Measurements from ENCODE around the gene SMIM35. TPM values are rescaled to one million over a fixed set of nuclear protein-coding genes. Genes with fewer than 3 reads are reported as not detected.

SMIM35 gene
- total and polyA plus RNA-seq, 2 of the 13 experiments (the other 11 are each of a cell fraction or from before 2014, with no cell fraction given) = not detected

DNA sequence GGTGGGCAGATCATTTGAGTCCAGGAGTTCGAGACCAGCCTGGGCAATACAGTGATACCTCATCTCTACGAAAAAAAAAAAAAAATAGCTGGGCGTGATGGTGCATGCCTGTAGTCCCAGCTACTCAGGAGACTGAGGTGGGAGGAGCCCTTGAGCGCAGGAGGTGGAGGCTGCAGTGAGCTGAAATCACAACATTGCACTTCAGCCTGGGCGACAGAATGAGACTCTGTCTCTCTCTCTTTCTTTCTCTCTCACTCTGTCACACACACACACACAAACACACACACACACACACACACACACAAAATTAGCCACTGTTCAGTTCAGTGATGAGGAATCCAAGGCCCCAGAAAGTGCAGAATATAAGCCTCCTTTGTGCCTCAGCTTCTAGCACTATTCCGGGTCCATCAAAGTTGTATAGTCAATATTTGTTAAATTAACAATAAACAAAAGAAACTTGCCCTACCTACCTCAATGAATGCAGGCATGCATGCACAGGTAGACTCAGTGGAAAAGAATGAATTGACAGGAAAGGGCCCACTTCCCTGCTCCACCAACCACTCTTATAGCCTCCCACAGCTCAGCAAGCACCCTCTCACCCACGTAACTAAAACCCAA is 3.9 kb upstream of the SMIM35 start (continued):
- TF ChIP-seq, protein P1, sequence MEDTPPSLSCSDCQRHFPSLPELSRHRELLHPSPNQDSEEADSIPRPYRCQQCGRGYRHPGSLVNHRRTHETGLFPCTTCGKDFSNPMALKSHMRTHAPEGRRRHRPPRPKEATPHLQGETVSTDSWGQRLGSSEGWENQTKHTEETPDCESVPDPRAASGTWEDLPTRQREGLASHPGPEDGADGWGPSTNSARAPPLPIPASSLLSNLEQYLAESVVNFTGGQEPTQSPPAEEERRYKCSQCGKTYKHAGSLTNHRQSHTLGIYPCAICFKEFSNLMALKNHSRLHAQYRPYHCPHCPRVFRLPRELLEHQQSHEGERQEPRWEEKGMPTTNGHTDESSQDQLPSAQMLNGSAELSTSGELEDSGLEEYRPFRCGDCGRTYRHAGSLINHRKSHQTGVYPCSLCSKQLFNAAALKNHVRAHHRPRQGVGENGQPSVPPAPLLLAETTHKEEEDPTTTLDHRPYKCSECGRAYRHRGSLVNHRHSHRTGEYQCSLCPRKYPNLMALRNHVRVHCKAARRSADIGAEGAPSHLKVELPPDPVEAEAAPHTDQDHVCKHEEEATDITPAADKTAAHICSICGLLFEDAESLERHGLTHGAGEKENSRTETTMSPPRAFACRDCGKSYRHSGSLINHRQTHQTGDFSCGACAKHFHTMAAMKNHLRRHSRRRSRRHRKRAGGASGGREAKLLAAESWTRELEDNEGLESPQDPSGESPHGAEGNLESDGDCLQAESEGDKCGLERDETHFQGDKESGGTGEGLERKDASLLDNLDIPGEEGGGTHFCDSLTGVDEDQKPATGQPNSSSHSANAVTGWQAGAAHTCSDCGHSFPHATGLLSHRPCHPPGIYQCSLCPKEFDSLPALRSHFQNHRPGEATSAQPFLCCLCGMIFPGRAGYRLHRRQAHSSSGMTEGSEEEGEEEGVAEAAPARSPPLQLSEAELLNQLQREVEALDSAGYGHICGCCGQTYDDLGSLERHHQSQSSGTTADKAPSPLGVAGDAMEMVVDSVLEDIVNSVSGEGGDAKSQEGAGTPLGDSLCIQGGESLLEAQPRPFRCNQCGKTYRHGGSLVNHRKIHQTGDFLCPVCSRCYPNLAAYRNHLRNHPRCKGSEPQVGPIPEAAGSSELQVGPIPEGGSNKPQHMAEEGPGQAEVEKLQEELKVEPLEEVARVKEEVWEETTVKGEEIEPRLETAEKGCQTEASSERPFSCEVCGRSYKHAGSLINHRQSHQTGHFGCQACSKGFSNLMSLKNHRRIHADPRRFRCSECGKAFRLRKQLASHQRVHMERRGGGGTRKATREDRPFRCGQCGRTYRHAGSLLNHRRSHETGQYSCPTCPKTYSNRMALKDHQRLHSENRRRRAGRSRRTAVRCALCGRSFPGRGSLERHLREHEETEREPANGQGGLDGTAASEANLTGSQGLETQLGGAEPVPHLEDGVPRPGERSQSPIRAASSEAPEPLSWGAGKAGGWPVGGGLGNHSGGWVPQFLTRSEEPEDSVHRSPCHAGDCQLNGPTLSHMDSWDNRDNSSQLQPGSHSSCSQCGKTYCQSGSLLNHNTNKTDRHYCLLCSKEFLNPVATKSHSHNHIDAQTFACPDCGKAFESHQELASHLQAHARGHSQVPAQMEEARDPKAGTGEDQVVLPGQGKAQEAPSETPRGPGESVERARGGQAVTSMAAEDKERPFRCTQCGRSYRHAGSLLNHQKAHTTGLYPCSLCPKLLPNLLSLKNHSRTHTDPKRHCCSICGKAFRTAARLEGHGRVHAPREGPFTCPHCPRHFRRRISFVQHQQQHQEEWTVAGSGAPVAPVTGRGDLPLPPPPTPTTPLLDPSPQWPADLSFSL (CRISPR knock-in tag; IDR thresholded peaks at IDR 0.05) = peak; percentile 92
- TF ChIP-seq RARA (CRISPR knock-in tag; IDR thresholded peaks at IDR 0.05) = peak; percentile 23; the same call in 1 of the 2 replicates
- TF ChIP-seq FOSL2 (CRISPR knock-in tag; IDR thresholded peaks at IDR 0.05) = peak; percentile 55
- peak; percentile 96 for TF ChIP-seq GFI1 (CRISPR knock-in tag; IDR thresholded peaks at IDR 0.05; ENCODE audit: borderline replicate concordance)
- no peak for TF ChIP-seq STAT5B (CRISPR knock-in tag; IDR thresholded peaks at IDR 0.05)
- TF ChIP-seq EP300 (IDR thresholded peaks at IDR 0.05; ENCODE audit: low read depth in 2 of 2, low read length in 2 of 2) = 0 out of 4 replicates have a peak, but pooled peaks of 1 of the 2 experiments have one; percentile 9
- TF ChIP-seq EP300 (CRISPR knock-in tag; IDR thresholded peaks at IDR 0.05; ENCODE audit: borderline replicate concordance) = no peak
- 0 out of 2 replicates have a peak, but pooled peaks have one; percentile 25 for TF ChIP-seq TBX3 (IDR thresholded peaks at IDR 0.05; ENCODE audit: borderline replicate concordance)
- no peak for TF ChIP-seq ZNF547 (CRISPR knock-in tag; IDR thresholded peaks at IDR 0.05)
- no peak for TF ChIP-seq ZNF256 (CRISPR knock-in tag; conservative IDR thresholded peaks at IDR 0.05)
- 0 out of 2 replicates have a peak, but pooled peaks have one; percentile 8 for TF ChIP-seq SAP130 (CRISPR knock-in tag; IDR thresholded peaks at IDR 0.05; ENCODE audit: low read depth)
- TF ChIP-seq FOXP1 (IDR thresholded peaks at IDR 0.05) = no peak
- TF ChIP-seq FOXP1 (CRISPR knock-in tag; IDR thresholded peaks at IDR 0.05) = peak; percentile 14; the same call in 1 of the 2 replicates
- TF ChIP-seq ZBTB38 (CRISPR knock-in tag; IDR thresholded peaks at IDR 0.05) = 0 out of 2 replicates have a peak, but pooled peaks have one; percentile 34
